Activated T-cell treated with anti-CD3 and anti-CD28 coated beads, Interleukin-2, amount 50 U/mL, for 72 hours (primary cell): ENCODE data around the gene DDX41. TPM values are rescaled to one million over a fixed set of nuclear protein-coding genes. Genes with fewer than 3 reads are reported as not detected.

Experiments used
- ATAC-seq, 2 donors: fragments of 150-1000 bp; cut with Tn5 transposase; replicated peaks in 1 of 2; 2 replicates each; pipeline ENCODE4 v1.10.0; 2021; ENCODE audit warnings: moderate library complexity in 2 of 2, mild to moderate bottlenecking in 1 of 2
- DNase-seq, 2 donors: peaks; one replicate each; pipeline ENCODE4 v3.0.0; 2021 to 2022; ENCODE audit warnings: mixed read lengths in 1 of 2
- H3K27ac Mint-ChIP-seq: one replicate; pipeline ENCODE4 v1.8.0; 2022; ENCODE audit warnings: mild to moderate bottlenecking, moderate library complexity, mixed read lengths
- H3K27me3 Mint-ChIP-seq: one replicate; pipeline ENCODE4 v1.8.0; 2022; ENCODE audit warnings: low read depth, mixed read lengths
- H3K36me3 Mint-ChIP-seq, 2 donors: one replicate each; pipeline ENCODE4 v1.8.0; 2022; ENCODE audit warnings: mixed read lengths in 2 of 2, mild to moderate bottlenecking in 1 of 2; ENCODE audit not compliant: insufficient read depth in 2 of 2
- H3K4me1 Mint-ChIP-seq: one replicate; pipeline ENCODE4 v1.8.0; 2022; ENCODE audit warnings: low read depth, mixed read lengths
- H3K4me3 Mint-ChIP-seq, 2 donors: one replicate each; pipeline ENCODE4 v1.8.0; 2022; ENCODE audit warnings: mild to moderate bottlenecking in 2 of 2, mixed read lengths in 2 of 2, moderate library complexity in 2 of 2
- H3K9me3 Mint-ChIP-seq, 2 donors: one replicate each; pipeline ENCODE4 v1.8.0; 2022; ENCODE audit warnings: mixed read lengths in 2 of 2
- total RNA-seq, 2 donors: library from RNA; stranded (reverse); gene quantifications; one replicate each; pipeline ENCODE4 v1.2.3, GENCODE V29; 2022

DDX41 gene
- total RNA-seq, 2 donors from 2014 or later, result 89.2 to 117 TPM

- Mint-ChIP-seq H3K27ac (no peak overlapping the region), H3K9me3 (no peaks in the 10 kb centered on the region), H3K4me3 (peak overlapping the region; percentile 84 to 85), H3K36me3 (peaks cover 2% of the 10 kb centered on the region in 2 donors), H3K4me1 (peaks cover 37% of the 10 kb centered on the region), H3K27me3 (peaks cover 25% of the 10 kb centered on the region)
- DNase-seq (peak in 1 of 2 donors; percentile 18), ATAC-seq (no peak)
Measured at GRCh38 chr5:177496070-177496726, 20.6 kb downstream of the DDX41 start.

GRCh38 chr5:177495243-177496060 is 21.3 kb downstream of the DDX41 start:
- peak overlapping the region; percentile 84 to 85 for H3K4me3 Mint-ChIP-seq
- peaks cover 2% of the 10 kb centered on the region in 2 donors for H3K36me3 Mint-ChIP-seq
- DNase-seq (peak in 1 of 2 donors; percentile 35), ATAC-seq (no peak)
- peaks cover 33% of the 10 kb centered on the region for H3K4me1 Mint-ChIP-seq
- no peak overlapping the region for H3K27ac Mint-ChIP-seq
- H3K9me3 Mint-ChIP-seq, result no peaks in the 10 kb centered on the region
- H3K27me3 Mint-ChIP-seq, result peaks cover 25% of the 10 kb centered on the region

- Mint-ChIP-seq H3K4me1 (peaks cover 33% of the 10 kb centered on the region), H3K4me3 (peak overlapping the region; percentile 65 to 71), H3K27me3 (peaks cover 21% of the 10 kb centered on the region), H3K27ac (peak overlapping the region; percentile 66), H3K36me3 (peaks cover 2 to 5% of the 10 kb centered on the region in 2 donors), H3K9me3 (no peaks in the 10 kb centered on the region)
- DNase-seq (peak; percentile 50 to 60), ATAC-seq (peak; percentile 46 to 48)
Measured at GRCh38 chr5:177494346-177495195, 22.2 kb downstream of the DDX41 start.

GRCh38 chr5:177493795-177494345 is 22.9 kb downstream of the DDX41 start:
- H3K27ac Mint-ChIP-seq, result peak overlapping the region; percentile 66
- H3K4me1 Mint-ChIP-seq, result peaks cover 32% of the 10 kb centered on the region
- peaks cover 14% of the 10 kb centered on the region for H3K27me3 Mint-ChIP-seq
- peak overlapping the region; percentile 65 to 71 for H3K4me3 Mint-ChIP-seq
- peaks cover 2 to 5% of the 10 kb centered on the region in 2 donors for H3K36me3 Mint-ChIP-seq
- no peaks in the 10 kb centered on the region for H3K9me3 Mint-ChIP-seq
- no peak for DNase-seq
- ATAC-seq, result no peak

- Mint-ChIP-seq H3K27ac (no peak overlapping the region), H3K4me3 (no peak overlapping the region), H3K9me3 (no peaks in the 10 kb centered on the region), H3K4me1 (peaks cover 24% of the 10 kb centered on the region), H3K36me3 (peaks cover 2 to 5% of the 10 kb centered on the region in 2 donors), H3K27me3 (peaks cover 4% of the 10 kb centered on the region)
- no peak for DNase-seq
- ATAC-seq, result no peak
Measured at GRCh38 chr5:177492841-177493240, 23.9 kb downstream of the DDX41 start.

GRCh38 chr5:177491983-177492746 is 24.6 kb downstream of the DDX41 start:
- H3K4me1 Mint-ChIP-seq, result peaks cover 24% of the 10 kb centered on the region
- peaks cover 2 to 5% of the 10 kb centered on the region in 2 donors for H3K36me3 Mint-ChIP-seq
- no peaks in the 10 kb centered on the region for H3K27me3 Mint-ChIP-seq
- DNase-seq (no peak), ATAC-seq (no peak)
- H3K9me3 Mint-ChIP-seq, result no peaks in the 10 kb centered on the region
- no peak overlapping the region for H3K27ac Mint-ChIP-seq
- no peak overlapping the region for H3K4me3 Mint-ChIP-seq

GRCh38 chr5:177491429-177491945 is 25.3 kb downstream of the DDX41 start:
- ATAC-seq, result peak; percentile 33 to 36
- Mint-ChIP-seq H3K4me3 (no peak overlapping the region), H3K9me3 (no peaks in the 10 kb centered on the region), H3K36me3 (peaks cover 2 to 5% of the 10 kb centered on the region in 2 donors), H3K4me1 (peaks cover 24% of the 10 kb centered on the region), H3K27ac (no peak overlapping the region), H3K27me3 (no peaks in the 10 kb centered on the region)
- DNase-seq, result peak; percentile 54 to 61

GRCh38 chr5:177490992-177491391 is 25.8 kb downstream of the DDX41 start:
- ATAC-seq (no peak), DNase-seq (no peak)
- Mint-ChIP-seq H3K9me3 (no peaks in the 10 kb centered on the region), H3K4me3 (no peak overlapping the region), H3K4me1 (peaks cover 20% of the 10 kb centered on the region), H3K27me3 (no peaks in the 10 kb centered on the region), H3K27ac (no peak overlapping the region), H3K36me3 (peaks cover 2 to 5% of the 10 kb centered on the region in 2 donors)

- H3K4me3 Mint-ChIP-seq, result no peak overlapping the region
- H3K9me3 Mint-ChIP-seq, result no peaks in the 10 kb centered on the region
- H3K36me3 Mint-ChIP-seq, result peaks cover 2 to 5% of the 10 kb centered on the region in 2 donors
- no peak overlapping the region for H3K27ac Mint-ChIP-seq
- no peak for DNase-seq
- H3K27me3 Mint-ChIP-seq, result no peaks in the 10 kb centered on the region
- ATAC-seq, result no peak
- peaks cover 16% of the 10 kb centered on the region for H3K4me1 Mint-ChIP-seq
Measured at GRCh38 chr5:177490311-177490991, 26.3 kb downstream of the DDX41 start.

GRCh38 chr5:177489119-177489716 is 27.5 kb downstream of the DDX41 start:
- DNase-seq, result no peak
- ATAC-seq, result no peak
- Mint-ChIP-seq H3K9me3 (no peaks in the 10 kb centered on the region), H3K4me3 (no peak overlapping the region), H3K36me3 (peaks cover 2 to 5% of the 10 kb centered on the region in 2 donors), H3K27ac (no peak overlapping the region), H3K27me3 (no peaks in the 10 kb centered on the region), H3K4me1 (peaks cover 5% of the 10 kb centered on the region)

- DNase-seq, result no peak
- H3K9me3 Mint-ChIP-seq, result no peaks in the 10 kb centered on the region
- H3K27me3 Mint-ChIP-seq, result no peaks in the 10 kb centered on the region
- peaks cover 2 to 6% of the 10 kb centered on the region in 2 donors for H3K36me3 Mint-ChIP-seq
- peaks cover 2% of the 10 kb centered on the region for H3K4me1 Mint-ChIP-seq
- no peak for ATAC-seq
- no peak overlapping the region for H3K4me3 Mint-ChIP-seq
- no peak overlapping the region for H3K27ac Mint-ChIP-seq
Measured at GRCh38 chr5:177487975-177488374, 28.8 kb downstream of the DDX41 start.
